NCI-H226 (cell line): ENCODE data around the gene PCDH12.

Experiments
- DNase-seq: peaks from one replicate; pipeline ENCODE4 v3.0.0-alpha.2; 2015

PCDH12 gene

DNA sequence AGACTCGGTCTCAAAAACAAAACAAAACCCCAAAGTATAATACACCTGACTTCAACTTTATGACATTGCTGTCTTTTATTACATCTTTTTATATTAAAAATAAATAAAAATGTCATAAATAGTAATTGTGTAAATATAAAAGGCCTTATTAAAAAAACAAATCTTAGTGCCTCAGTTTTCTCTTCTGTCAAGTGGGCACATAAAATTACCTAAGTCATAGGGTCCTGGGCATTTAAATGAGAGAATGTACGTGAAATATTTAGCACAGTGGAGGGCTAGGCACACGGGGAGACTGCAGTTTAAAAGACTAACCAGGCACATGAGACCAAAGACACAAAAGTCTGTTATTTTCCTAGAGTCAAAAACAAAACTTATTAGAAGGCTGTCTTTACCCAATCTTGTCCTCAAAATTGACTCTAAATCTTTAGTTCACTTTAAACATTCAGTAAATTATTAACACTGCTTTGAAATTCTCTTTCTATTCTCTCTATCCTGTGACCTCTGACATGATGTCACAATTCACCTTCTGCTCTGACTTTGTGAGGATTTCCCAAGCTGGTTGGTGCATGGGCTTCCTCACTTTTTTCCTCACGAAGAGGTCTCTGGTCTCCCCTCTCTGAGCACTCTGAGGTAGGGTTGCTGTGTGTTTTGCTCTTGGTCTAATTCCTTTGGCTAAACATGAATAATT is 8.4 kb upstream of the PCDH12 start:
- no peak for DNase-seq

DNA sequence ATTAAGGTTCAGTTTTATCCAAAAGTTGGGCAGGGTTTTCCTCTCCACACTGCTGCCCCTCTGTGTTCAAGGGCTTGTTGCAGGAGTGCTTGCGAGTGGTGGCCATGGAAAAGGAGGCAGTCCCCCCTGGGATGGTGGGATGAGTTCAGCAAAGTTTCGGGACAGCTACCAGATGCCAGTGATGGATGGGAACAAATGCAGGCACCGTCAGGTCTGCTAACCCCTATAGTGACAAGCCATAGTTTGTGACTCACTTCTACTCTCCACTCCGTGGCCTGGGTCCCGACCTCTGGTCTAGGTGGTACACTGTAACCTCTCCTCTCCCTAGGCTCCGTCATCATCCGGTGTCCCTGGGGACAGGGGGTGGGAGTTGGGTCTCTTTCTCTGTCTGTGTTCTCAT is 7.1 kb upstream of the PCDH12 start:
- no peak for DNase-seq

DNA sequence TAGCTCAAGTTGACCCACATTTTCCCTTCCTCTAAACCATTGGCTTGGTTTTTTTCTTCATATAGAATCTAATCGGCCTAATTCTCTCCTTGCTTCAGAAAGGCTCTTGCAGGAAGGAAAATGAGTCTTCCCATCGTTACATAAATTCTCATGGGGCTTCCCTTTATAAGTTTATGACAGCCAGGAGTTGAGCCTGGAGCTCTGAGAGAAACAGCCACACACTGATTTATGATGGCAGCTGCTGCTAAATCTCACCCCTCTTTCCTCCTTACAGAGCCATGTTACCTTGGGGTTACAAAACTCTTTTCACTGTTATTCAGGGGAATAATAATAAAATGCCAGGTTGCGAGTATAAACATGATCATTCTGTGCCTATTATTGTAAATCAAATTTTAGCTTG is 5.7 kb upstream of the PCDH12 start:
- DNase-seq = no peak

DNA sequence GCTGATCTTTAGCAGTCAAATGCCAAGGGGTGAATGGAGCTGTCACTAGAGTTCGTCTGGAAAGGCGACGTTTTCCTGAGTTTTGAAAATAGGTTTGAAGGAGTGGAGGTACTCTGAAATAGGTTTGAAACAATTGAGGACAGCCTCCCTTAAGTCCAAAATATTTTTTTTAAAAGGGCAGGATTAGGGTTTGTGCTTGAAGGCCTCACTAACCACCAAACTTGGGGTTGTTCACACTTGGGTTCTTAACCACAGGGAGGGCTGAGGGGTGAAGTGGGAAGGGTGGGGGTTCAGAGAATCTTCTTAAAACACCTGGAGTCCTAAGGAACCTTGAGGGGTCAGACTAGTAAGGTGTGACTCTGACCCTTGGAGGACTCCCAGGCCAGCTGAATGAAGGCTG is 3.5 kb upstream of the PCDH12 start:
- DNase-seq = no peak

DNA sequence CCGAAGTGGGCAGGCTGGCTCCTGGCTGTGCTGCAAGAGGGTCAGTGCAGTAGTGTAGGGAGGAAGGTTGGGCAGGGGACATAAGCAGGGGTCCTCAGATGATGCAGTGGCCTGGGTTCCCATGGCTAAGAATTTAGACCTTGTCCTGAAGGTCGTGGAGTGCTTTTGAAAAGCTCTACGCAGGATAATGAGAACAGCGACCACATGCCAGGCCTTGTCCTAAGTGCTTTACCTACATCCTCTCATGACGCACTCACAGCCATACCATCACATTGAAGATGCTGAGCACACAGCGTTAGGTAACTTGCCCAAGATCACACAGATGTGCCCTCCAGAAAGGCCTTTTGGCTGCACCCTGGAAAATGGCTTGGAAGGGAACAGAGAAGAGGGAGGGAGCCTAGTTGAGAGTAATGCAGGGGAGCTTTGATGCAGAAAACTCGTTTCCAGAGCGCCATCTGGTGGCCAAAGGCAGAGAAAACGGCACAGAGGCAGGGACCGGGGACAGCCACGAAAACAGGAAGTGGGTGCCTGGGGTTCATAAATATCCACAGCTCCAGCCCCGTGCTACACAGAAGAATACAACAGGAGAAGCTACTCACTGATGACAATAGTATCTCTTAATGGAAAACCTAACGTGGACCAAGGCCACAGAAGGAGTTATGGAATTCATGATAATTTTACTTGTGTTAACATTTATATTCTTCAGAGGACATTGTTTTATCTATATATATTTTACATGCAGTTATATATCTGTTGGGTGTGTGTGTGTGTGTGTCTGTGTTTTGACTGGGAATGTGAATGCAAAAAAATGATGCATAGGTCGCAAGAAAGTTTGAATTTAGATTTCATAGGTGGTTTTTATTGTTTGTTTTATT is 2.7 kb upstream of the PCDH12 start:
- peak; percentile 65 for DNase-seq

DNA sequence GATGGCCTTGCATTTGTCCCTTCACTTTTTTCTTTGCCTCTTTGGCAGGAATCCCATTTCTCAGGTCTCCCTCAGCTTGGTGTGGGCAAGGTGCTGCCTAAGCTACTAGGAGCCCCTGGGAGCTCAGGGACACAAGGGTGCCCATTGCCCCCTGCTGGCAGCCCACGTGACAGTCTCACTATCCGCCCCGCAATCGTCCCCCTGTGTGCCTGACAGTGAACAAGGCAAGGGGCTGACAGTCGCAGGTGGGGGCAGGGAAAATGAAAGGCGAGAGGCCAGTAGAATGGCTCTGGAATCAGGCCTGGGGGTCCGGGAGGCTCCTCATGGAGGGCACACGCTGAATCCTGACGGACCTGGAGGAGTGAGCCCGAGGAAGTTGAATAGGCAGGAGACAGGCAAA is 2.0 kb upstream of the PCDH12 start:
- DNase-seq = no peak

DNA sequence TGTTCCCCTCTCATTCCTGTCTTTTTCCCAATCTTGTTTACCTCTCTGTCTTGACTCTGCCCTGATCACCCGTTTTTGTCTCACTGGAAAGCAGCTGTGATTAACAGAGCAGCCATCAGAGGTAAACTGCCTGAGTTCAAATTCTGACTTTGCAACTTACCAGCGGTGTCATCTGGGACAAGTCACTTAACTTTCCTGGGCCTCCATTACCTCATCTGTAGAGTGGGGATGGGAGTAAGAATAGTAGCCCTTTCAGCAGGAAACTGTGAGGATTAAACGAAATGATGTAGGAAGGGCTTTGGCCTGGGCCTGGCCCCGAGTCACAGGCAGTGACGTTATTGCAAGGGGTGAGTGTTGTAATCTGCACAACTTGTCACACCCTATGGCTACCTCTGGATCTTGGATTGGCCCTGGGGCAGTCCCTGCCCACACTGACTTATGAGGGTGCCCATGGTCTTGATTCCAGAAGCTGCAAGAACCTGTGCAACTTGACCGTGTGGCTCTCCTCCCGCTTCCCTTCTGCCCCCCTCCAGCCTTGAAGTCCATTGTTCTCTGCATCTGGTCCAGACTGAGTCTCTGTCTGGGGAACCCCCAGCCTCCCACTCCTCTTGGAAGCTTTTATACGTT is 657 bp upstream of the PCDH12 start:
- DNase-seq = no peak

DNA sequence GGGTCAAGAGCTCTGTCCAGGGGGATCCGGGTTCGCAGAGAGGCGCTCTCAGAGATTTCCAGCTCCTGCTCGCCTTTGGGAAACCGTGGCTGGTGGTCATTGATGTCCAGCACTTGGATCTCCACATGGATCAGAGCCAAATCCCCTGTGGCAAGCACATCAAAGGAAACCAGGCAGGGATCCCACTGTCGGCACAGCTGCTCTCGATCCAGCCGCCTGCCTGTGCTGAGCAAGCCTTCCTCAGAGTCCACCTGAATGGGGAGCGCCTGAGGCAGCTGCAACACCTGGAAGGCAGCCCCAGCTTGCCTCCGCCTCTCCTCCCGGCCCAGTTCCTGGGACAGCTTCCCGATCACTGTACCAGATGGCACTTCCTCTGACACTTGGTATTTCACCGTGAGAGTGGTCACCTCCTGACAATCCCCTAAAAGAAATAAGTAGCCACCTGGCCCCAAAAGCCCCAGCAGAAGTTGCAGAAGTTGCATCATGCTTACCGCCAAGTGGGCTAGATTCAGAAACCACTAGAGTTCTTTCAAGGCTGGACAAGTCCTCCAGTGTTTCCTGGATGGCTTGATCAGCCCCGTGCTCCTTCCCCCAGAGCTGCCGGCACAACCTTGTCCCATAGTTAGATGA is 520 bp downstream of the PCDH12 start:
- DNase-seq = no peak

DNA sequence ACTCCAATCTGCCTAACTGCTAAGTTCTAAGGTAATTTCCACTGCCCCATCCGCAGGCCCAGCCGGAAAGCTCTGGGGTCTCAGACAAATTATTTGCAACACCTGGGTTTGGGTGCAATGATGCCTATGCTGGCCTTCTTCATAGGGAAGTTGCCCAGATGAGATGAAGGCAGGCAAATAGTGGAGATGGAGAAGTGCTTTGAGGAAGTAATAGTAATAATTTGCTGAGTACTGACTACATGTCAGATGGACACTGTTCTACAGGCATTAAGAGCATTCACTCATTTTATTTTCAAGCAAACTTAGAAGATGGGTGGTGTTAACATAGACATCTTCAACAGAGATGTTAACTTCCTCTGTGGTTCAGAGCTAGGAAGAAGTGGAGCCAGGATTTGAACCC is 3.8 kb downstream of the PCDH12 start:
- no peak for DNase-seq

DNA sequence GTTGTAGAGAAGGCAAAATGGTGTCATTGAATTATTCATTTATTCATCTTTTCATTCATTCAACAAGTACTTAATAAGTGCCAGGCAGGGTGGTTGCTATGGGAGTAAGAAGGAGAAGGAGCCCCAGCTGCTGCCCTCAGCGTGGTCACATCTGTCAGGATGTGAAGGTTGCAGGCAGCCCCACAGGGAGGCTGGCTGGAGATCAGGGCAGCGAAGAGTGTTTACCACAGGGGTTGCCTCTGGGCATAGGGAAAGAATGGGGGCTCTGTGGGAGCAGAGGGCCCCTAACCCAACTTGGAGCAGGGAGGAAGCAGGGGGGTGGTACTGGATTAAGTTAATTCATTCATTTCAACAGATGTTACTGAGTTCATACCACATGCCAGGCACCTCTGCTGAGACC is 6.0 kb downstream of the PCDH12 start:
- no peak for DNase-seq

DNA sequence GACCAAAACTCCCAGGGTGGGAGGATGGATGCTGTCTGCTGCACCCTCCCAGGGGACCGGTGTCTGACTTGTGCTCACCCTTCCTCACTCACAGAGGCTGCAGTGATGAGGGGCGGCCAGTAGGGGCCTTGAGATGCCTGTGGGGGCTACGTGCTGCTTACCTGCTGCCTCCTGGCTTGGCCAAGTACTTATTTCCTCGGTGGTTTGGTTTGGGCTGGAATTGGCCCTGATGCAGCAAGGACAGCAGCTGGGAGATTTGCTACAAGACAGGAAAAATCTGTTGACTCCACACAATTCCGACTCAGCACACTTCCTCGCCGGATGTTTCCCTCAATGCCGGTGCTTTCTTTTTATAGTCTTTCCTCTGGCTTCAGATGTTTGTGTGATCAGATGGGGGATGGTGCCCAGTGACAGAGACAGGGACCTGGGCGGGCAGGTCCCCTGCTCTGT is 6.6 kb downstream of the PCDH12 start:
- DNase-seq = no peak

DNA sequence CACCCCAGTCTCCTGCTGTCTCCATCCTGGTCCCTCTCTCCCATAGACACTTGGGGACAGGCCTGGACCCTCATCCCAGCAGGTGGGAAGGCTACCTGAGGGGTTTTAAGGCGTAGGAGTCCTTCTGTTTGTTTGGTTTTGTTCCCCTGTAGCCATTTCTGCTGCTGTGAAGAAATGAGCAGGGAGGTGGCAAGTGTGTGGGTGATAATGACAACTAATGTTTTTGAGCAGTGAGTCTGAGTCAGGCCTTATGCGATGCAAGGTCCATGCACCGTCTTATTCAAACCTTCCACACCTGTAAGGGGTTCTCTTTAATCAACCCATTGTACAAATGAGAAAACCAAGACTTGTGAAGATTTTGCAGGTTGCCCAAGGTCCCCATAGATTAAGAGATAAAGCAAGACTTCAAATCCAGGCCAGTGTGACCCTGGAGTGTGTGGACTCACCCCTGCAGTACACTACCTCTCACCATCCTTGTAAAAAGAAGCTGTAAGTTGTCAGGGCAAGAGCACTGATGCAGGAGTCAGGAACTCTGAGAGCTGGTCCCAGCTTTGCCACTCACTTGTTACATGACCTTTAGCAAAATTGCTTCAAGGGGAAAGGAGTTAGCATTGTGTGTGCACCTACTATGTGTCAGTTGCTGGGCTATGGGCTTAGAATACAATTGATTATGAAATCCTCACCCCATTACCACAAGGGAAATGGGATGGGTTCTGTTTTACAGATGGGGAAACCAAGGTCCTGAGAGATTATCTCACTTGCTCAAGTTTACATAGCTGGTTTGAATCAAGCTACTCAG is 7.6 kb downstream of the PCDH12 start:
- no peak for DNase-seq

DNA sequence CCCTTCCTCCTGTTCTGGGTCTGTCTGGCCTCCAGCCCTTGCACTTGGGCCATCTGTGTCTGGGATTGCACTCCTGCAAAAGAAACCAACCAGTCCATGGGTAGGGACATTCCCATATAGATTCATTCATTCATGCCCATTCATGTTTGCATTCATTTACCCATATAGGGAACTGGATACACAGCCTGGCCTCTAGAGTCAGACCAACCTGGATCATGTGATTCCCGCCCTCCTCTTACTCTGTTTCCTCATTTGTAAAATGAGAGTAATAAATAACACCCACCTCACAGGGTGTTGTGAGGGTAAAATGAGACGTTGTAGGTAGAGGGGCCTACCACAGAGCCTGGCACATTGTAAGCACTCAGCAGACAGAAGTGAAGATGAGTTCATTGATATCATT is 8.5 kb downstream of the PCDH12 start:
- no peak for DNase-seq

DNA sequence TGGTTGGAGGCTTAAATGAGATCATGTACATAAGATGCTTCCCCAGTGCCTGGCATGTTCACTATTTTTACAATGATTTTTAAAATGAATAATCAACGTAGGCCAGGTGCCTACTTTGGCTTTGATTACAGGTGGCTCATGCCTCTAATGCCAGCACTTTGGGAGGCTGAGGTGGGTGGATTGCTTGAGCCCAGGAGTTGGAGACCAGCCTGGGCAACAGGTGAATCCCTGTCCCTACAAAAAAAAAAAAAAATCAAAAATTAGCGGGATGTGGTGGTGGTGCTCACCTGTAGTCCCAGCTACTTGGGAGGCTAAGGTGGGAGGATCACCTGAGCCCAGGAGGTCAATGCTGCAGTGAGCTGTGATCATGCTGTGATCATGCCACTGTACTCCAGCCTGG is 9.2 kb downstream of the PCDH12 start:
- DNase-seq = no peak

DNA sequence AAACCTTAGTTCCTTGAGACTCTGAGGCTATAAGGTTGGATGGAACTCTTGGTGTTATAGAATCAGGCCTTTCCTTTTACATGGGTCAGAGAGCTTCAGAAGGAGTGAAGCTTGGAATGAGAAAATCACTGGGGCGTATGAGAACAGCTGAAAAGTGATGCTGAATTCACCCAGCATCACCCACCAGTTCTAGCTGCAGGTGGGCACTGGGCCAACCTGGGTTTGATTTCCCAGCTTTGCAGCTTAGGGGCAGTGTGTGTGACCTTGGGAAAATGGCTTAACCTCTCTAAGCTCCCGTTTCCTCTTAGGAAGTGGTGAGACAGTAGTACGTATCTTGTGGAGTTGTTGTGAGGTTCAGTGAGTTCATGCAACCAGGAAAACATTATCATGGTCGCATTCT is 10.7 kb downstream of the PCDH12 start:
- DNase-seq = no peak

DNA sequence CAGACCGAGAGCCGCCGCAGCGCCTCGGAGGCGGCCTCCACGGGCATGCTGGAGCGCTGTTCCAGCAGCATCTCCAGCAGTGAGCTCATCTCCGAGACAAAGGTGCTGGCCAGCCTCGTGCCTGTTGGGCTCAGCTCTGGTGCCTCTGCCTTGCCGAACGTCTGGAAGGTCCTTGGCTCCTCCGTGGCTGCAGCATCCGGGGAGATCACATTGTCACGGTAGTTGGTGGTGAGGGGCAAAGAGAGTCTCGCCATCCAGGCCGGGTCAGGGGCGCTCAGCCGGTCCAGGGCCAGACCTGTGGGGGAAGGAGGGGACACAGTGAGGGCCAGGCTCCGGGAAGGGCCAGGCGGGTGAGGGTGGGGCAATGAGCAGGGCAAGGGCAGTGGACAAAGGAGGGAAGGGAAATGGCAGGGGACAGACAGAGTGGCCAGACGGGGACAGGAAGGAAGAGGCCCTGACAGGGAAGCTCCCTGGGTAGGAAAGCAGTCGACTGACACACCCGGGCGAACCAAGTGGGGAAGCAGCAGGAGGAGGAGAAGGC is 12.4 kb downstream of the PCDH12 start:
- no peak for DNase-seq

DNA sequence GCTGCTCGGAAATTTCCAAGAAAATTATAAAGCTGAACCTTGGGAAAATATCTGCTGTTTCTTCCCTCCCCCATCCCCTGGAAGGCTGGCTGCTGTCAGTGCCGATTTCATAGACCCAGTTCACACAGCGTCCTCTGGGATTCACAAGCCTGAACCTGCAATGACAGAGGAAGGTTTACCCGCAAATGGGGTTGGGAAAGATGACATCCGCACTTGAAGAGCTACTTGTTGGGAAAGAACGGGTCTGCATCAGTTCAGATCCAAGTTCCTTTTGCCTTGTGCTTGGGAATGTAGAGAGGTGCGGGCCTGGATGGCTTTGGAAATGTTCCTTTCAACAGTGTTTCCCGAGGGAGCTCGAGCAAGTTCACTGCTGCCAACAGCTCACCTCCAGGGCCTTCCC is 13.9 kb downstream of the PCDH12 start:
- DNase-seq = no peak

DNA sequence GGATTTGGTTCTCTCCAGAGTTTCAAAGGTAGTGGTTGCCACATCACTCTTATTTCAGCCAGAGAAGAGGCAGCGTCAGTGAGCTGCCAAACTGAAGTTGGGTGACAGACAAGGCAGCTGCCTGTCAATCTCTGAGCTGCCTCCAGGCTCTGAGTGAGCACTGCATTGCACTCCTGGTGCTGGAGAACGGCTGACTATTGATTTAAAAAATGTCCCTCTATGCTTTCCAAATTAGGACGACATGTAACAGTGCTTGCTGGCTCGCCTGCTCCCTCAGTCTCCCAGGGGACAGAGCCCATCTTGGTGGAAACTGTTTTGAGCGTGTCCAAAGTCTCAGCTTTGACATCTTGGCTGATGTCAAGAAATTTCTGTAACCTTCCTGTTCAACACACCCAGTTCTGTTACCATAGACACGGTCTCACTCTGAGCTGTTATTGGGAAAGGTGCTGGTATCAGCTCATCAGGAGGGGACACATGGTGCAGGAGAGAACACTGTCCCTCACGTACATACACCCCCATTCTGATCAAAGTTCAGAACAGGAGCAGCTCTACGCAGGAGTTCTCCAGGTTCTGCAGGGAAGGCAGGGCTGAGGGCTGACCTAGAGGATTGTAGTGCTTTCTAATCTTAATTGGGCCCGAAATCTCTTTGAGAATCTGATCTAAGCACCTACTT is 15.7 kb downstream of the PCDH12 start:
- no peak for DNase-seq

DNA sequence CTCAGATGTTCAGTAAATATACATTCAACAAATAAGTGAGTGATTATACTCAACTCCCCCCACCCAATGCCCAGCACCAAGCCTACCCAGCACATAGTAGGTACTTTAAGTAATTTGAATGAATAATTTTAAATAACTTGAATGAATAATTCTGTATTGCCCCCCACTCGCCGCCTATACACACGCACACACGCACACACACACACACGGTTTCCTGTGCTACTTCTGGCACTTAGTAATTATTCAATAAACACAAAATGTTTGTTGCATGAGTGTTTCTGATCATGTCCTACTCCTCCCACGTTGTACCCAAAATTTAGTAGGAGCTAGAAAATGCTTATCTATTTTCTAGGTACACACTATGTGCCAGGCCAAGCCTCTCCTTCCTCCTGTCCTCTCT is 16.2 kb downstream of the PCDH12 start:
- no peak for DNase-seq

DNA sequence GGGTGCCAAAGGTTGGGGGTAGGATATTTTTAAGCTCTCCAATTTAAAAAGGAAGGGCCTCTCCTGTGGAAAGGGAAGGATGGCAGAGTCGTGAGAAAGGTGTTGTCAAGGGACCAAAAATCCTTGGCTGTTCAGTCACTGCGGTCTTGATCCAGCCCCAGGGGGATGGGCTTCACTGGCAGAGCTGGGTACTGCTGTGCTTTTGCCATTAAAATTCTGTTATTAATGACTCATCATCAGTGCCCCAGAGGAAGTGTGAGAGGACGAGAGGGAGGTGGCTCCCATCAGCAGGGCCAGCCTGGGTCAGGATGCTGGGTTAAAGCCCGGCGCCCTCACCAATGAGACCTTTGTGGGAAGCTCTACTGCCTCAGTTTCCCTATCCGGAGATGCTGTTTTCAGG is 16.7 kb downstream of the PCDH12 start:
- DNase-seq = no peak

DNA sequence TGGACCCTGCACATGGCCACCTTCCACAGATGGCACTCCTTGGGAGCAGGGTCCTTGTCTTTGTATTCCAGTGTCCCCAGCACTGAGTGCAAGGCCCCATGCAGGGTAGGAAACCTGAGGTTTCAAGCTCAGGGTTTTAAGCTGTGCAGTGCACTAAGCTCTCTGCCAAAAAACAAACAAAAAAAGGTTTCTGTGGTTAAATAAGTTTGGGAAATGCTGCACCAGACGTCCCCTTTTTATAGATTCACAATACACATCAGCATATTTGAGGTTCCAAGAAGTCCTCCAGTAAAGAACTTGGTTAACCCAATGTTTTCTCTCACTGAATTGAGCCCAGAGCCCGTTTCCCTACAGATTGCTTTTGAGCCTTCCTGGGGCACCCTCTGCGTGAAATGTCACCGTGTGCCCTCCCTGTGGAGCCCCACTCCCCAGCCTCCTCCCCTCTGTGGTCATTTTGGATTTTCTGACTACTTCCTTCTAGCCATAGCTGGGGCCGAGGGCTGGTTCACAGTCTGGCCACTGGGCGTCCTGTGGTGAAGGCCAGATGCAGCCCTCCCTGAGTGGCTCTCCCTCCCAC is 17.2 kb downstream of the PCDH12 start:
- no peak for DNase-seq
